ENCODE measurements around the gene GPR153. TPM values are rescaled to one million over a fixed set of nuclear protein-coding genes. Genes with fewer than 3 reads are reported as not detected.
"Not testable (repeated sequence)": the region's sequence is repeated elsewhere in the genome, so short reads cannot be mapped to it uniquely, and the experiment has no call there.

The GPR153 gene
- total RNA-seq, 4 donors from 2014 or later = 3.3 to 162 (median 121) TPM

DNA sequence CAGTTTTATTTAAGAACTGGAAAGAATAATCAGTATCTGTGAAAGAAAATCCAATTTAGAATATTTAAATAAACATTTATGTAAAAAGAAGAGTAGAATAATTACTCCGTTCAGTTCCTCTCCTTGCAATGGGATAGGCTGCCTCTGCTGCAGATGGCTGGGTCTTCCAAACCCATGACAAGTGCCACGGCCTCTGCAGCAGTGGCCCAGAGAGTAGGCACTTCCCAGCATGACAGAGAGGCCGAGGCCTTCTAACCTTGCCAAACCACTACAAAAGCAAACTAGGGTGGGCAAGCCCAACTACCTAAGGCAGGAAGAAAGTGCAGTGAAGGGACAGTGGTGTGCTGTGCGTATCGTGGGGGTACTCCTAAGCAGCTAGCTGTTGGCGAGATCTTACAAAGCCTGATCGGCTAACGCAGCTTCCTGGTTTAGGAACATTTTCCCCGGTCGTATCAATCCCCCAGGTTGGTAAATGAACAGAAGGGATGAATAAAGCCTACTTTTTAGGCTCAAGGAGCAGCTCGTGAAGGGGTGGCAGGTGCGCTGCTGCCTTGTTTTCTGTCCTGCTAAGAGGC, 39.6 kb downstream of the GPR153 start:
- no peaks in the 10 kb centered on the region for H3K9me3 ChIP-seq
- no peak for DNase-seq
- TF ChIP-seq POLR2A (IDR thresholded peaks at IDR 0.05) = no peak
- TF ChIP-seq, protein P1, sequence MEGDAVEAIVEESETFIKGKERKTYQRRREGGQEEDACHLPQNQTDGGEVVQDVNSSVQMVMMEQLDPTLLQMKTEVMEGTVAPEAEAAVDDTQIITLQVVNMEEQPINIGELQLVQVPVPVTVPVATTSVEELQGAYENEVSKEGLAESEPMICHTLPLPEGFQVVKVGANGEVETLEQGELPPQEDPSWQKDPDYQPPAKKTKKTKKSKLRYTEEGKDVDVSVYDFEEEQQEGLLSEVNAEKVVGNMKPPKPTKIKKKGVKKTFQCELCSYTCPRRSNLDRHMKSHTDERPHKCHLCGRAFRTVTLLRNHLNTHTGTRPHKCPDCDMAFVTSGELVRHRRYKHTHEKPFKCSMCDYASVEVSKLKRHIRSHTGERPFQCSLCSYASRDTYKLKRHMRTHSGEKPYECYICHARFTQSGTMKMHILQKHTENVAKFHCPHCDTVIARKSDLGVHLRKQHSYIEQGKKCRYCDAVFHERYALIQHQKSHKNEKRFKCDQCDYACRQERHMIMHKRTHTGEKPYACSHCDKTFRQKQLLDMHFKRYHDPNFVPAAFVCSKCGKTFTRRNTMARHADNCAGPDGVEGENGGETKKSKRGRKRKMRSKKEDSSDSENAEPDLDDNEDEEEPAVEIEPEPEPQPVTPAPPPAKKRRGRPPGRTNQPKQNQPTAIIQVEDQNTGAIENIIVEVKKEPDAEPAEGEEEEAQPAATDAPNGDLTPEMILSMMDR (IDR thresholded peaks at IDR 0.05) = no peak
- no peaks in the 10 kb centered on the region for H3K27me3 ChIP-seq
- H3K4me3 ChIP-seq = no peak overlapping the region
- peaks cover 0 to 33% (median 0%) of the 10 kb centered on the region in 3 donors for H3K36me3 ChIP-seq
- H3K27ac ChIP-seq = no peak overlapping the region
- H3K4me1 ChIP-seq = no peaks in the 10 kb centered on the region

DNA sequence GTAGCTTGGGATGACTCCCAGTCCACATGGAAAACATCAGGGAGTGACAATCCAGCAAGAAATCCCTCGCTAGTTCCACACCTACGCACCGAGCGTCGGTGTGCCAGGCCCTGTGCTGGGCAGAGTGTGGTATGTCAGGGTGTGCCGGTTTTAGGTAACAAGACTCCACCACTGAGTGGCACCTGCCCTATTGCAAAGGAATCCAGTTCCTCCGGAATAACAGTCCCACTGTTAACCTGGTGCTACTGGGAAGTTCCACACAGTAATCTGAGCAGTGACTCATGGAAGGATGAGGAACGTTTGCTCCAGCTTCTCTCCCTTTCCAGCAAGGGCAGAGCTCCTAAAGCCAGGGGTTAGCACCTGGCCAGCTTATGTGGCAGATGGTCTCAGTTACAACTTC, 40.7 kb downstream of the GPR153 start:
- Histone ChIP-seq H3K9me3 (no peaks in the 10 kb centered on the region), H3K27ac (no peak overlapping the region), H3K27me3 (no peaks in the 10 kb centered on the region), H3K4me3 (no peak overlapping the region), H3K36me3 (peaks cover 0 to 25% (median 0%) of the 10 kb centered on the region in 3 donors), H3K4me1 (no peaks in the 10 kb centered on the region)
- no peak for TF ChIP-seq POLR2A (IDR thresholded peaks at IDR 0.05)
- TF ChIP-seq, protein P1 (IDR thresholded peaks at IDR 0.05) = no peak
- DNase-seq = no peak

DNA sequence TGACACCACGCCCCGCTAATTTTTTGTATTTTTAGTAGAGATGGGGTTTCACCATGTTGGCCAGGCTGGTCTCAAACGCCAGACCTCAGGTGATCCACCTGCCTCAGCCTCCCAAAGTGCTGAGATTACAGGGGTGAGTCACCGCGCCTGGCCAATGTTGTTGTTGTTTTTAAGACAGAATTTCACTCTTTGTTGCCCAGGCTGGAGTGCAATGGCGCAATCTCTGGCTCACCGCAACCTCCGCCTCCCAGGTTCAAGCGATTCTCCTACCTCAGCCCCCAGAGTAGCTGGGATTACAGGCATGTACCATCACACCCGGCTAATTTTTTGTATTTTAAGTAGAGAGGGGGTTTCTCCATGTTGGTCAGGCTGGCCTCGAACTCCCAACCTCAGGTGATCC, 41.3 kb downstream of the GPR153 start:
- H3K4me1 ChIP-seq, H3K9me3 ChIP-seq, H3K4me3 ChIP-seq, DNase-seq, H3K27ac ChIP-seq, H3K27me3 ChIP-seq: not testable (repeated sequence)
- peaks cover 0 to 20% (median 0%) of the 10 kb centered on the region in 3 donors for H3K36me3 ChIP-seq

DNA sequence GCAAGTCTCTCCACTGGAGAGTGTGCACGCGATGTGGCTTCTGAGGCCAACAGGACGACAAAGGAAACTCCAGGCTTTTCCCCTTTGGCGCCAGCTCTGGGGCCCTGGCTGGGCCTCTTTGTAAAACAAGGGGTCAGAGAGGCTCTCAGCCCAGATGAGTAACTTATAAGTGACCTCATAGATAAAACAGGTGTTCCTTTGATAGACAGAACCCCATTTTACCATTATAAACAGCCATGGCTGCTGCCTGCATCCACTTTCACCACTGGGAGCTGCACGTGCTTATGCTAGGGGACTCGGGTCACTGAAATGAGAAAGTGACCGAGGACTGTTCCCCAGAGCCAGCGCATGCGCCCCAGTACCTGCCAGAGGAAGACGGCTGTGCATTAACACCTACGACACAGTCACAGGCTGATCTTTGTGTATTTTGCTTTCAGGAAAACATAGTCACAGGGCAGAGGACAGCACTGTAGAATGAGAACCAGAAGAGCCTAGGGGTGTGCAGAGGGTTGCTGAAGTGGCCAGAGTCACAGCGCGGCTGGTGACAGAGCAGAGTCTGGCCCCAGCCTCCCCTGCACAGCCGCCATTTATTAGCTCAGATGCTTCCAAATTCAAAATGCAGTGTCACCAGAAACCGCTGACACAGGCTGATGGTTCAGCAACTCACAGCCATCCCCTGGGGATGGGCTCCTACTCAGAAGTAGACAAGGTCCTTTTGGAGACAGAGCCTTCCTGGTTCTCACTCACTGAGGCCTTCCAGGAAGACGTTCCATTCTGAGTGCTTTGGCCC, 42.3 kb downstream of the GPR153 start:
- TF ChIP-seq, protein P1 (IDR thresholded peaks at IDR 0.05) = no peak
- TF ChIP-seq POLR2A (IDR thresholded peaks at IDR 0.05) = no peak
- Histone ChIP-seq H3K9me3 (no peaks in the 10 kb centered on the region), H3K27me3 (no peaks in the 10 kb centered on the region), H3K36me3 (peaks cover 0 to 9% (median 0%) of the 10 kb centered on the region in 3 donors), H3K4me1 (no peaks in the 10 kb centered on the region), H3K27ac (no peak overlapping the region), H3K4me3 (no peak overlapping the region)
- no peak for DNase-seq

DNA sequence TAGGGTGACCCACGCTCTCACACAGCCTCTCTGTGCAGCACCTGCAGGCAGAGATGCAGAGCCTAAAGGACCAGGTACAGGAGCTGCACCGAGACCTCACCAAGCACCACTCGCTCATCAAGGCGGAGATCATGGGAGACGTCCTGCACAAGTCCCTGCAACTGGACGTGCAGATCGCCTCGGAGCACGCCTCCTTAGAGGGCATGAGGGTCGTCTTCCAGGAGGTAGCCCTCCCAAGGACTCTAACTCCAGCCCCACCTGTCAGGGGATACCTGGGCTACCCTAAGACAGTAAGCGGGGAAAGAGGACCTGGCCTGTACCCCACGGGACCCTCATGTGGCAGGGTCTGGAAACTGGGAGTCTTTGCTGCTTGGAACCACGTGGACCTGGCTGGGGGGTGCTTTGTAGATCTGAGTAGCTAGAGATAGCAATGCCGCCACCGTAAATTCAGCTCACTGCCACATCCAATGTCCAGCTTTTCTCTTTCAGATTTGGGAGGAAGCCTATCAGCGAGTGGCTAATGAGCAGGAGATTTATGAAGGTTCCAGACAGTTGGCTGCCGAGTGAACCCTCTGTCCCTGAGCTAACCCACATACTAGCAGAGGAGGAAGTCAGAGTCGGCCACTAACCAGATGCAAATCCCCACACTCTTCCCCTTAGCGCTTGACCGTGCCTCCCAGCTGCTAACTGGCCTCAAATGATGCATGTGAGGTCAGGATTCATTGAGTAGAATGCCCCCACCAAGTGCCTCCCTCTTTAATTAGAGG, 48.5 kb downstream of the GPR153 start:
- Histone ChIP-seq H3K4me1 (peaks cover 5 to 17% (median 13%) of the 10 kb centered on the region in 4 donors), H3K27me3 (no peaks in the 10 kb centered on the region), H3K36me3 (peaks cover 0 to 11% (median 0%) of the 10 kb centered on the region in 3 donors), H3K9me3 (no peaks in the 10 kb centered on the region), H3K4me3 (no peak overlapping the region), H3K27ac (no peak overlapping the region)
- DNase-seq = peak in 1 of 3 donors; percentile 31
- no peak for TF ChIP-seq POLR2A (IDR thresholded peaks at IDR 0.05)
- TF ChIP-seq, protein P1 (IDR thresholded peaks at IDR 0.05) = no peak

DNA sequence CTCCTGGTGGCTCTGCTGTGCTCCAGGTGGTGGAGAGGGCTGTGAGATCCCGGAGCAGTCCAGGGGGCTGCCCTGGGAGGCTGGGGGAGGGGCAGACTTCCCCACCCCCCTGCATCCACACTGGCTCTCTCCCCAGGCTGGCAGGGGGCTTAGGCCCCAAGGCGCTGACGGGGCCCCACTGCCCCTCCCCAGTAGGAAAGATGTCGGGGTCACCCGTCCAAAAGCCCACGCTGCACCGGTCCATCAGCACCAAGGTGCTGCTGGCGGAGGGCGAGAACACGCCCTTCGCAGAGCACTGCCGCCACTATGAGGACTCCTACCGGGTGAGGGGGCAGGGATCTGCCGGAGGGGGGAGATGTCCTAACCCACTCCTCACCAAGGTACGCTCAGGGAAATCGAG, 49.2 kb downstream of the GPR153 start:
- no peaks in the 10 kb centered on the region for H3K9me3 ChIP-seq
- TF ChIP-seq, protein P1 (IDR thresholded peaks at IDR 0.05) = no peak
- TF ChIP-seq POLR2A (IDR thresholded peaks at IDR 0.05) = no peak
- peaks cover 0 to 11% (median 0%) of the 10 kb centered on the region in 3 donors for H3K36me3 ChIP-seq
- no peak for DNase-seq
- no peaks in the 10 kb centered on the region for H3K27me3 ChIP-seq
- H3K27ac ChIP-seq = no peak overlapping the region
- peaks cover 5 to 21% (median 13%) of the 10 kb centered on the region in 4 donors for H3K4me1 ChIP-seq
- no peak overlapping the region for H3K4me3 ChIP-seq

All from Peyer's patch (tissue), 4 donors.